Thymus (tissue), 11 donors: ENCODE results near the gene GTF2A1. TPM values are rescaled to one million over a fixed set of nuclear protein-coding genes. Genes with fewer than 3 reads are reported as not detected.

Experiments
- DNase-seq, 9 donors: peaks; one replicate each; pipeline ENCODE4 v3.0.0-alpha.2; 2013; ENCODE audit warnings: low spot score in 9 of 9, low read depth in 6 of 9, missing footprints in 1 of 9
- H3K27ac ChIP-seq, 2 donors: one replicate each; pipeline ENCODE4 v1.5.1; 2013; ENCODE audit warnings: control low read depth in 1 of 2, low read depth in 1 of 2, low read length in 1 of 2, mild to moderate bottlenecking in 1 of 2, moderate library complexity in 1 of 2
- H3K27me3 ChIP-seq, 2 donors: one replicate each; pipeline ENCODE4 v1.5.1; 2013; ENCODE audit warnings: low read length in 1 of 2; ENCODE audit not compliant: control insufficient read depth in 2 of 2, insufficient read depth in 1 of 2
- H3K36me3 ChIP-seq, 2 donors: one replicate each; pipeline ENCODE4 v1.5.1; 2013; ENCODE audit warnings: low read length in 1 of 2, mild to moderate bottlenecking in 1 of 2, moderate library complexity in 1 of 2; ENCODE audit not compliant: control insufficient read depth in 2 of 2, insufficient read depth in 2 of 2
- H3K4me1 ChIP-seq, 2 donors: one replicate each; pipeline ENCODE4 v1.5.1; 2013; ENCODE audit warnings: low read length in 2 of 2; ENCODE audit not compliant: control insufficient read depth in 2 of 2, insufficient read depth in 2 of 2
- H3K4me3 ChIP-seq, 2 donors: one replicate each; pipeline ENCODE4 v1.5.1; 2013; ENCODE audit warnings: low read length in 2 of 2, control low read depth in 1 of 2, mild to moderate bottlenecking in 1 of 2
- H3K9me3 ChIP-seq, 2 donors: one replicate each; pipeline ENCODE4 v1.5.1; 2013; ENCODE audit warnings: low read length in 1 of 2, mild to moderate bottlenecking in 1 of 2; ENCODE audit not compliant: control insufficient read depth in 2 of 2, insufficient read depth in 1 of 2
- WGBS: extraction: QIAGEN DNeasy Blood & Tissue Kit; methylation state at CpG from one replicate; pipeline ENCODE4 v1.1.7; 2013; 5-methylcytosine and 5-hydroxymethylcytosine counted together
- polyA plus RNA-seq: library from polyadenylated mRNA; stranded (reverse); fragments of 200-250 nt; gene quantifications from one replicate; pipeline ENCODE4 v1.2.3, GENCODE V29; 2013
- total RNA-seq: library from RNA; stranded (reverse); fragments of 120-200 nt; gene quantifications from one replicate; pipeline ENCODE4 v1.2.4, GENCODE V29; 2013
- donor health status: healthy.

Gene GTF2A1
- total and polyA plus RNA-seq, 2 donors = 14.1 to 21.3 TPM

DNA sequence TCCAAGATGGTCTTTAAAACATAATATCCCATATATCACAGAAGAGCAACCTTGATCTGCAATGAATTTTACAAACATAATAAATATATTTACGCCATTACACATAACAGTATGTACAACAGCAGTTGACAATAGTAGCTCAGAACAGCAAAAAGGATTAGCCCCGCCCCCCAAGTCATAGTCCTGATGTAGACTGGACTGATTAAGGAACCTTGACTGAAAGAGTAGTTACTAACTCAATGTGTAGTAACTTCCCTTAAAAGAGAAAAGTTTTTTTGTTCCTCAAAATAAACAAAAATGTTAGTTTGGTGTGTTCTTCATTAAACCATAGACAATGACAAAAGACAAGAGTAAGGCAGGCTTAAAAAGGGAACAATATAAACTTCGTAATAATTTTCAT lies 44.5 kb downstream of the GTF2A1 start:
- Histone ChIP-seq H3K36me3 (peaks cover 3 to 17% of the 10 kb centered on the region in 2 donors), H3K9me3 (no peaks in the 10 kb centered on the region), H3K4me1 (no peaks in the 10 kb centered on the region), H3K27ac (no peak overlapping the region), H3K27me3 (no peaks in the 10 kb centered on the region), H3K4me3 (no peak overlapping the region)
- DNase-seq = no peak
- WGBS = 97% methylated on average over 3 of the region's 3 CpGs

DNA sequence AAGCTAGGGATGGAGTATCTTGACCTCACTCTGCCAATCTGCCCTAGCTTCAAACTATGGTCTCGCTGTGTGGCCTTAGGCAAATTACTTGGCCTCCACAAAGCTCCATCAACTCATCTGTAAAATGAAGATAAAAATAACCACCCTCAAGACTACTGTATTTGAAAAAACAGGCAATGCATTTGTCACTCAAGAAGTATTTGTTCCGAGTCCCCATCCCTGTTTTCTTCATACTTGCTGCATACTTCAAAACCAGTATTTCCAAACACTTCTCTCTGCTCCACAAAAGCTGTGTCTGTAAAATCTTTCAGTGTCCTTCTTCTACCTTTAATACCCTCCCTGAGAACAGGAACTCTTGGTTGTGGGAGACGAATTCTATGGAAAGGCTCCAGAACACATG lies 47.9 kb downstream of the GTF2A1 start:
- DNase-seq = no peak
- Histone ChIP-seq H3K27me3 (no peaks in the 10 kb centered on the region), H3K4me1 (peaks cover 0 to 10% of the 10 kb centered on the region in 2 donors), H3K4me3 (no peak overlapping the region), H3K9me3 (no peaks in the 10 kb centered on the region), H3K36me3 (peaks cover 0 to 3% of the 10 kb centered on the region in 2 donors), H3K27ac (no peak overlapping the region)
- WGBS = 95% methylated on average over 3 of the region's 3 CpGs

GRCh38 chr14:81172353-81172752 lies 48.4 kb downstream of the GTF2A1 start:
- WGBS = 92% methylated on average over 2 of the region's 2 CpGs
- Histone ChIP-seq H3K27me3 (no peaks in the 10 kb centered on the region), H3K4me1 (peaks cover 0 to 10% of the 10 kb centered on the region in 2 donors), H3K36me3 (peaks cover 0 to under 1% of the 10 kb centered on the region in 2 donors), H3K27ac (no peak overlapping the region), H3K4me3 (no peak overlapping the region), H3K9me3 (no peaks in the 10 kb centered on the region)
- no peak for DNase-seq

GRCh38 chr14:81170829-81171195 lies 49.9 kb downstream of the GTF2A1 start:
- H3K9me3 ChIP-seq = no peaks in the 10 kb centered on the region
- WGBS = 42% methylated on average over 3 of the region's 3 CpGs
- H3K4me1 ChIP-seq = peaks cover 0 to 10% of the 10 kb centered on the region in 2 donors
- H3K27me3 ChIP-seq = no peaks in the 10 kb centered on the region
- peak overlapping the region; percentile 97 to 98 for H3K27ac ChIP-seq
- no peak overlapping the region for H3K4me3 ChIP-seq
- no peaks in the 10 kb centered on the region for H3K36me3 ChIP-seq
- no peak for DNase-seq

DNA sequence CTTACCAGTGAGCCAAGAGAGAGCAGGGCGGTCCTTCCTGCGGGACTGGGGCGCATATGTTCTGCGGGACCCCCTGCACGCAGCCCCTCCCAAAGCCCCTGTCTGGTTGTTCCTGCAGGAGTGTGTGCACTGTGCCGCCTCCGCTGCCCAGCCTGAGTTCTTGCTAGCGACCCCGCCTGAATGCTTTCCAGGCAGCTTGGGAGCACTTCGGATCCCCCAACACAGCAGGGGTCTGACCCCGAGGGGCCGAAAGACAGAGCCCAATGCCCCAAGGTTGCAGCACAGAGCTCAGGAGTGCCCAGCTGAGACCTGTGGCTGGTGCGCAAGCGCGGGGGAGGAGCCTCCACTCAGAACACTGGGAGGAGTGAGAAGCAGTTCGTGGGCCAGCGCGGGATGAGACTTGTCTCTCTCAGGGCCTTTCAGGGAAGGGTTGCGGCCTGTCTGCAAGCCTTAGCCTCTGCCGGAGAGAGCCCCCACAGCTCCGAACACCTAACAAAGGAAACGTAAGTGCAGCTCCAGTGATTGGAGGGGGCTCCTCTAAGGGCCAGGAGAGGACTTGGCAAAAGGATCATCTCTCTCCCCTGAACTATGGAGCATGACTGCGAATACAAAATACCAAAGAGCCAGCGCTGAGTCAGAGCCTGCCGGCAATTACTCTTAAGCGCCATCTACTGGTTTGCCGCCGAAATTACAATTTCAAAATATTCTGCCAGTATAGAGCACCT lies 50.5 kb downstream of the GTF2A1 start:
- no peaks in the 10 kb centered on the region for H3K36me3 ChIP-seq
- H3K4me1 ChIP-seq = peaks cover 0 to 12% of the 10 kb centered on the region in 2 donors
- no peaks in the 10 kb centered on the region for H3K9me3 ChIP-seq
- peak overlapping the region; percentile 73 to 82 for H3K4me3 ChIP-seq
- WGBS = under 1% methylated on average over 28 of the region's 28 CpGs
- H3K27me3 ChIP-seq = no peaks in the 10 kb centered on the region
- H3K27ac ChIP-seq = peak overlapping the region; percentile 97 to 98
- DNase-seq = peak; percentile 79 to 95 (median 88)

DNA sequence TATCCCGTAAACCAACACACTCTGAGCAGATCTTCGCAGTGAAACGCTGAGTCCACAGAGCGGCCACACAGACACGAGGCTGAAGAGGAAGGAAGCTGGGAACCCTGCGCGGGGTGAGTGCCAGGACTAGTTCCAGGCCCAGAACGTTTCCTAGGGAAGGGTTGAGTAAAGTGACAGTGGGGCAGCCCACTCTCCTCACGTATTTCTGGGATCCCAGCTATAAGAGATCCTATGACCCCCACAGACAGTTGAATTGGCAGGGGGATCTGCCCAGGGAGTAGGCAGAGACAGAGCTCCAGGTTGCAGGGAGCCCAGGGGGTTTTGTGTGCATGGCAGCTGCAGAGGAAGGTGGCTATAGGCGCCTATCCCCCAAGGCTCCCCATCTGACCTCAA lies 51.1 kb downstream of the GTF2A1 start:
- no peaks in the 10 kb centered on the region for H3K27me3 ChIP-seq
- H3K4me3 ChIP-seq = peak overlapping the region; percentile 73 to 82
- H3K4me1 ChIP-seq = peaks cover 0 to 15% of the 10 kb centered on the region in 2 donors
- H3K9me3 ChIP-seq = no peaks in the 10 kb centered on the region
- 4% methylated on average over 10 of the region's 10 CpGs for WGBS
- no peaks in the 10 kb centered on the region for H3K36me3 ChIP-seq
- peak overlapping the region; percentile 97 to 98 for H3K27ac ChIP-seq
- peak in 4 of 9 donors; percentile 18 to 36 (median 23) for DNase-seq

GRCh38 chr14:81169267-81169666 lies 51.5 kb downstream of the GTF2A1 start:
- WGBS = 69% methylated on average over 4 of the region's 4 CpGs
- Histone ChIP-seq H3K4me3 (peak overlapping the region; percentile 73 to 82), H3K27ac (no peak overlapping the region), H3K36me3 (no peaks in the 10 kb centered on the region), H3K27me3 (no peaks in the 10 kb centered on the region), H3K9me3 (no peaks in the 10 kb centered on the region), H3K4me1 (peaks cover 0 to 17% of the 10 kb centered on the region in 2 donors)
- DNase-seq = no peak

- no peaks in the 10 kb centered on the region for H3K36me3 ChIP-seq
- H3K9me3 ChIP-seq = no peaks in the 10 kb centered on the region
- H3K27ac ChIP-seq = no peak overlapping the region
- WGBS = 97% methylated on average over 2 of the region's 2 CpGs
- H3K4me1 ChIP-seq = peaks cover 0 to 20% of the 10 kb centered on the region in 2 donors
- DNase-seq = no peak
- no peaks in the 10 kb centered on the region for H3K27me3 ChIP-seq
- no peak overlapping the region for H3K4me3 ChIP-seq
These were observed 54.6 kb downstream of the GTF2A1 start for GRCh38 chr14:81166121-81166520.

GRCh38 chr14:81165188-81165587 lies 55.6 kb downstream of the GTF2A1 start:
- 57% methylated on average over 4 of the region's 4 CpGs for WGBS
- Histone ChIP-seq H3K27me3 (no peaks in the 10 kb centered on the region), H3K36me3 (no peaks in the 10 kb centered on the region), H3K4me1 (peaks cover 0 to 16% of the 10 kb centered on the region in 2 donors), H3K4me3 (no peak overlapping the region), H3K27ac (peak overlapping the region in 1 of 2 donors; percentile 50), H3K9me3 (no peaks in the 10 kb centered on the region)
- peak in 4 of 9 donors; percentile 6 to 56 (median 20) for DNase-seq
